HEK293 (cell line): ENCODE results near the gene ADCY10.
"Not testable (repeated sequence)": the region's sequence is repeated elsewhere in the genome, so short reads cannot be mapped to it uniquely, and the experiment has no call there.

Source experiments
- CTCF ChIA-PET: fragments of 350-600 bp; formaldehyde crosslinking; extraction: SDS; loops from one replicate; lab custom pipeline; 2021; ENCODE audit warnings: antibody characterized with exemption; lab: Yijun Ruan, JAX
- POLR2A ChIA-PET: fragments of 300-600 bp; formaldehyde crosslinking; extraction: SDS; loops from one replicate; lab custom pipeline; 2020; ENCODE audit warnings: antibody characterized with exemption, inconsistent platforms; lab: Yijun Ruan, JAX
- H3K27ac ChIP-seq: fragments of 200-500 bp; sonication (Bioruptor generic); 2 replicates; pipeline ENCODE4 v1.5.1; 2014; ENCODE audit warnings: low read depth, low read length, control low read depth, inconsistent platforms; ENCODE audit errors: extremely low read depth
- H3K36me3 ChIP-seq, 2 experiments: fragments of 200-500 bp in 1 of 2; sonication (Bioruptor generic) in 1 of 2; 1 replicate in 1 of 2; 2 replicates in 1 of 2; pipeline ENCODE4 v1.5.1; 2014 to 2017; ENCODE audit warnings: inconsistent platforms in 2 of 2, low read length in 2 of 2; ENCODE audit not compliant: control insufficient read depth in 2 of 2, insufficient read depth in 1 of 2
- H3K4me1 ChIP-seq: fragments of 200-500 bp; sonication (Bioruptor generic); 2 replicates; pipeline ENCODE4 v1.5.1; 2014; ENCODE audit warnings: mild to moderate bottlenecking, low read length, inconsistent platforms; ENCODE audit not compliant: control insufficient read depth, insufficient read depth
- H3K4me3 ChIP-seq: 2 replicates; pipeline ENCODE4 v1.5.1; 2011; ENCODE audit warnings: low read depth, mild to moderate bottlenecking, control low read depth, low read length, moderate library complexity
- H3K9me3 ChIP-seq: fragments of 200-500 bp; sonication (Bioruptor generic); 2 replicates; pipeline ENCODE4 v1.5.1; 2014; ENCODE audit warnings: low read depth, low read length, inconsistent platforms; ENCODE audit not compliant: control insufficient read depth, insufficient read depth
- GLI4 ChIP-seq: fragments of 450-650 bp; formaldehyde crosslinking; IDR thresholded peaks from 2 replicates; pipeline ENCODE4 v1.5.1; 2016; ENCODE audit warnings: missing biosample characterization, missing genetic modification characterization
- HOXA7 ChIP-seq: sonication (generic); formaldehyde crosslinking; IDR thresholded peaks from 2 replicates; pipeline ENCODE4 v1.8.1; 2022; ENCODE audit warnings: missing genetic modification reagents, borderline replicate concordance
- HOXD13 ChIP-seq: sonication (generic); formaldehyde crosslinking; IDR thresholded peaks from 2 replicates; pipeline ENCODE4 v1.8.0; 2022; ENCODE audit warnings: missing genetic modification reagents, borderline replicate concordance
- INSM2 ChIP-seq: fragments of 450-650 bp; formaldehyde crosslinking; IDR thresholded peaks from 2 replicates; pipeline ENCODE4 v1.5.1; 2016; ENCODE audit warnings: missing biosample characterization, missing genetic modification characterization
- MZF1 ChIP-seq: fragments of 450-650 bp; formaldehyde crosslinking; IDR thresholded peaks from 2 replicates; pipeline ENCODE4 v1.5.1; 2017; ENCODE audit warnings: missing biosample characterization, missing genetic modification characterization, borderline replicate concordance
- ZNF138 ChIP-seq: fragments of 450-650 bp; formaldehyde crosslinking; IDR thresholded peaks from 2 replicates; pipeline ENCODE4 v1.5.1; 2016; ENCODE audit warnings: missing biosample characterization, missing genetic modification characterization, borderline replicate concordance
- ZNF155 ChIP-seq: fragments of 450-650 bp; formaldehyde crosslinking; IDR thresholded peaks from 2 replicates; pipeline ENCODE4 v1.5.1; 2016; ENCODE audit warnings: missing biosample characterization, missing genetic modification characterization
- ZNF184 ChIP-seq: fragments of 450-650 bp; IDR thresholded peaks from 2 replicates; pipeline ENCODE4 v1.5.1; 2018; ENCODE audit warnings: missing biosample characterization, mild to moderate bottlenecking, missing genetic modification characterization
- ZNF354C ChIP-seq: fragments of 450-650 bp; formaldehyde crosslinking; IDR thresholded peaks from 2 replicates; pipeline ENCODE4 v1.5.1; 2016; ENCODE audit warnings: missing biosample characterization, missing genetic modification characterization, low read depth, borderline replicate concordance
- ZNF433 ChIP-seq: fragments of 450-650 bp; formaldehyde crosslinking; IDR thresholded peaks from 2 replicates; pipeline ENCODE4 v1.5.1; 2016; ENCODE audit warnings: missing biosample characterization, missing genetic modification characterization, low read depth
- ZNF48 ChIP-seq: fragments of 450-650 bp; formaldehyde crosslinking; IDR thresholded peaks from 2 replicates; pipeline ENCODE4 v1.5.1; 2016; ENCODE audit warnings: missing biosample characterization, missing genetic modification characterization
- ZNF561 ChIP-seq: fragments of 450-650 bp; IDR thresholded peaks from 2 replicates; pipeline ENCODE4 v1.5.1; 2018; ENCODE audit warnings: missing biosample characterization, missing genetic modification characterization, borderline replicate concordance
- ZNF623 ChIP-seq: fragments of 450-650 bp; formaldehyde crosslinking; IDR thresholded peaks from 2 replicates; pipeline ENCODE4 v1.5.1; 2016; ENCODE audit warnings: missing biosample characterization, missing genetic modification characterization
- ZNF843 ChIP-seq: fragments of 450-650 bp; formaldehyde crosslinking; IDR thresholded peaks from 2 replicates; pipeline ENCODE4 v1.5.1; 2016; ENCODE audit warnings: missing biosample characterization, missing genetic modification characterization
- TF ChIP-seq, protein P1 (sequence below): fragments of 450-650 bp; formaldehyde crosslinking; IDR thresholded peaks from 2 replicates; pipeline ENCODE4 v1.5.1; 2017; ENCODE audit warnings: missing biosample characterization, missing genetic modification characterization
- TF ChIP-seq, protein P2 (sequence below): fragments of 450-650 bp; formaldehyde crosslinking; IDR thresholded peaks from 2 replicates; pipeline ENCODE4 v1.5.1; 2016; ENCODE audit warnings: missing biosample characterization, missing genetic modification characterization

The ADCY10 gene

DNA sequence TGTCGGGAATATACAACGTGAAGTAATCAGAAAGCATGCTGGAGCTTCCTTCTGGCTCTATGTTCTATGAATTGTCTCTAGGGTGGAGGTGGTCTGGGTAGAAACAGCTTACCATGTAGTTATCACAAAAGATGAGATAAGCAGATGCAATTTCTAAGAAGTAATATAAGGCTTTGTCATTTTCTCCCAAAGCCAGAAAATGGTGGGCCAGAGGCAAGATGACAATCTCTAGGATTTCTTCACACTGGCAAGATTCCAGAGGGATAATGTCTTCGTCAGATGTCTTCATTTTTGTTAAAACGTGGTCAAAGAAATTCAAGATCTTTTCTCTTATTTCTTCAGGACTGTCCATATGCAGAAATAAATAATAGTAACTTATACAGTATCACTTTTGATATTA, 77.7 kb downstream of the ADCY10 start:
- Histone ChIP-seq H3K4me1 (no peaks in the 10 kb centered on the region), H3K4me3 (no peak overlapping the region), H3K27ac (no peak overlapping the region), H3K36me3 (no peaks in the 10 kb centered on the region), H3K9me3 (no peaks in the 10 kb centered on the region)
- CTCF ChIA-PET, result no interaction called here
- POLR2A ChIA-PET, result no interaction called here
- TF ChIP-seq, protein P1, sequence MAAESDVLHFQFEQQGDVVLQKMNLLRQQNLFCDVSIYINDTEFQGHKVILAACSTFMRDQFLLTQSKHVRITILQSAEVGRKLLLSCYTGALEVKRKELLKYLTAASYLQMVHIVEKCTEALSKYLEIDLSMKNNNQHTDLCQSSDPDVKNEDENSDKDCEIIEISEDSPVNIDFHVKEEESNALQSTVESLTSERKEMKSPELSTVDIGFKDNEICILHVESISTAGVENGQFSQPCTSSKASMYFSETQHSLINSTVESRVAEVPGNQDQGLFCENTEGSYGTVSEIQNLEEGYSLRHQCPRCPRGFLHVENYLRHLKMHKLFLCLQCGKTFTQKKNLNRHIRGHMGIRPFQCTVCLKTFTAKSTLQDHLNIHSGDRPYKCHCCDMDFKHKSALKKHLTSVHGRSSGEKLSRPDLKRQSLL (tag by site-specific recombination), result 0 out of 2 replicates have a peak, but pooled peaks have one; percentile 29
- TF ChIP-seq ZNF843 (tag by site-specific recombination), result no peak

DNA sequence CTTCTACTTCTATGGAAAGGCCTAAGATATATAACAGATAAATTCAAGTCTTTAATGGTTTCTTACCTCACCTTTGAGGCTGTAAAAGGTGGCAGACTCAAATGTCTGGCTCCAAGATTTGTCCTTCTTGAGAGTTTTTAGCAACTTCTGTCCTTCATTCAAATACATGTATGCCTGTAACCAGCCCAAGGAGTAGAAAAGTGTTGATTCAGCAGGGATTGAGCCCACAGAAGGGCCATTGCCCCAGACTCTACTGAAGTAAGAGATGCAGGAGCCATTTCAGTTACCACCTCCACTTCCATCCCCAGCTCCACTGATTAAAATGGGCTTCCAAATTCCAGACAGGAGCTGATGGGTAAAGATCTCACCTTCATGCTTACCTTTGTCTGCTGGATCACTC, 80.0 kb downstream of the ADCY10 start:
- Histone ChIP-seq H3K4me3 (no peak overlapping the region), H3K9me3 (no peaks in the 10 kb centered on the region), H3K4me1 (no peaks in the 10 kb centered on the region), H3K27ac (no peak overlapping the region), H3K36me3 (no peaks in the 10 kb centered on the region)
- TF ChIP-seq ZNF48 (tag by site-specific recombination), result no peak
- no peak for TF ChIP-seq ZNF354C
- no peak for TF ChIP-seq ZNF433 (tag by site-specific recombination)
- TF ChIP-seq HOXD13, result no peak
- TF ChIP-seq, protein P2, sequence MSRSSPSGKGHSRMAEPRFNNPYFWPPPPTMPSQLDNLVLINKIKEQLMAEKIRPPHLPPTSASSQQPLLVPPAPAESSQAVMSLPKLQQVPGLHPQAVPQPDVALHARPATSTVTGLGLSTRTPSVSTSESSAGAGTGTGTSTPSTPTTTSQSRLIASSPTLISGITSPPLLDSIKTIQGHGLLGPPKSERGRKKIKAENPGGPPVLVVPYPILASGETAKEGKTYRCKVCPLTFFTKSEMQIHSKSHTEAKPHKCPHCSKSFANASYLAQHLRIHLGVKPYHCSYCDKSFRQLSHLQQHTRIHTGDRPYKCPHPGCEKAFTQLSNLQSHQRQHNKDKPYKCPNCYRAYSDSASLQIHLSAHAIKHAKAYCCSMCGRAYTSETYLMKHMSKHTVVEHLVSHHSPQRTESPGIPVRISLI (tag by site-specific recombination), result no peak
- CTCF ChIA-PET, result no interaction called here
- POLR2A ChIA-PET, result no interaction called here

DNA sequence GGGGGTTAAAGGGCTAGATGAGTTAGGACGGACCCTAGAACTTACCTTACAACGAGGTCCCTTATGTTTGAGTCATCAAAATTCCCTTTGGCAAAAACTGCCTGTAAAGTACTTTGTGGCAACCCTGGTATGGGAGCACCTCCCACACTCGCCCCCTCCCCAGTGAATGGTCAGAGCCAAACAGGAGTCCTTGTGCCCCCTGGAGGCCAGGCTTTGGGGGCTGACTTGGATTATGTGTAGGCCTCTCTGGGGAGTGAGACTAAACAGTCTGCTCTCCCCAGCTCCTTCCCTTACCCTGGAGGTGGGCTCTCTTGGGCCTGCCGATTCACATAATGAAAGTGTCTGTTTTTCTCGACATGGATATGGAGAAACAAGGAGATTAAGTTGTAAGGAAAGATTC, 81.2 kb downstream of the ADCY10 start:
- TF ChIP-seq ZNF138 (tag by site-specific recombination) (no peak), ZNF623 (no peak), ZNF184 (tag by site-specific recombination) (no peak), INSM2 (tag by site-specific recombination) (no peak), ZNF155 (no peak), MZF1 (tag by site-specific recombination) (no peak), GLI4 (tag by site-specific recombination) (no peak), HOXA7 (CRISPR knock-in tag) (no peak), ZNF561 (tag by site-specific recombination) (no peak)
- POLR2A ChIA-PET, result no interaction called here
- no peaks in the 10 kb centered on the region for H3K9me3 ChIP-seq
- H3K36me3 ChIP-seq, result no peaks in the 10 kb centered on the region
- no peak overlapping the region for H3K27ac ChIP-seq
- no peaks in the 10 kb centered on the region for H3K4me1 ChIP-seq
- CTCF ChIA-PET, result no interaction called here
- no peak overlapping the region for H3K4me3 ChIP-seq

GRCh38 chr1:167830668-167831067, 83.3 kb downstream of the ADCY10 start:
- POLR2A ChIA-PET, H3K36me3 ChIP-seq, H3K4me1 ChIP-seq, H3K4me3 ChIP-seq, H3K27ac ChIP-seq, H3K9me3 ChIP-seq: not testable (repeated sequence)
- CTCF ChIA-PET, result interaction anchor here (1.2 to 3.1 kb wide), 2 partner anchors 34 to 252 kb away, joined by 4 to 16 read pairs; no protein-coding TSS in a partner anchor
